Neural progenitor cell (in vitro differentiated cells): ENCODE measurements around the gene OR10C1. TPM values are rescaled to one million over a fixed set of nuclear protein-coding genes. Genes with fewer than 3 reads are reported as not detected.
A peak's percentile ranks its signal among the peaks of the same experiment; 100 is the strongest.
"Not testable (repeated sequence)": the region's sequence is repeated elsewhere in the genome, so short reads cannot be mapped to it uniquely, and the experiment has no call there.

Experiments
- DNase-seq: peaks from one replicate; pipeline ENCODE4 v3.0.0-alpha.2; 2016; ENCODE audit warnings: low spot score
- H2AFZ ChIP-seq: fragments of 200-600 bp; sonication (generic); replicated peaks from 2 replicates; pipeline ENCODE4 v1.6.1; 2016; ENCODE audit warnings: antibody characterized with exemption
- H3F3A ChIP-seq: fragments of 200-600 bp; sonication (generic); 2 replicates; pipeline ENCODE4 v1.6.1; 2016; ENCODE audit warnings: antibody characterized with exemption, low read depth
- H3K27ac ChIP-seq: fragments of 200-600 bp; sonication (generic); 2 replicates; pipeline ENCODE4 v1.5.1; 2016; ENCODE audit warnings: mild to moderate bottlenecking
- H3K27me3 ChIP-seq: fragments of 200-600 bp; sonication (generic); 2 replicates; pipeline ENCODE4 v1.6.1; 2016; ENCODE audit warnings: mild to moderate bottlenecking, moderate library complexity
- H3K36me3 ChIP-seq: fragments of 200-600 bp; sonication (generic); 2 replicates; pipeline ENCODE4 v1.5.1; 2016
- H3K4me1 ChIP-seq: fragments of 200-600 bp; sonication (generic); 2 replicates; pipeline ENCODE4 v1.6.1; 2016; ENCODE audit warnings: mixed run types
- H3K4me2 ChIP-seq: fragments of 200-600 bp; sonication (generic); 2 replicates; pipeline ENCODE4 v1.6.1; 2016
- H3K4me3 ChIP-seq: fragments of 200-600 bp; sonication (generic); 2 replicates; pipeline ENCODE4 v1.5.1; 2016
- H3K79me2 ChIP-seq: fragments of 200-600 bp; sonication (generic); 2 replicates; pipeline ENCODE4 v1.6.1; 2016; ENCODE audit warnings: low read depth
- H3K9ac ChIP-seq: fragments of 200-600 bp; sonication (generic); 2 replicates; pipeline ENCODE4 v1.6.1; 2016
- H3K9me3 ChIP-seq: fragments of 200-600 bp; sonication (generic); 2 replicates; pipeline ENCODE4 v1.5.1; 2016; ENCODE audit warnings: low read depth
- H4K20me1 ChIP-seq: fragments of 200-600 bp; sonication (generic); 2 replicates; pipeline ENCODE4 v1.6.1; 2016; ENCODE audit warnings: low read depth
- H3K27ac Mint-ChIP-seq: 3 replicates; pipeline ENCODE4 v1.8.0; 2021; ENCODE audit warnings: mixed read lengths
- H3K27me3 Mint-ChIP-seq: 2 replicates; pipeline ENCODE4 v1.8.0; 2022; ENCODE audit warnings: low read depth, mild to moderate bottlenecking, inconsistent platforms, moderate library complexity, mixed read lengths; ENCODE audit not compliant: insufficient read depth
- H3K36me3 Mint-ChIP-seq: 3 replicates; pipeline ENCODE4 v1.8.0; 2021; ENCODE audit warnings: mixed read lengths
- H3K4me1 Mint-ChIP-seq: 3 replicates; pipeline ENCODE4 v1.8.0; 2021; ENCODE audit warnings: mixed read lengths
- H3K4me3 Mint-ChIP-seq: 3 replicates; pipeline ENCODE4 v1.8.0; 2021; ENCODE audit warnings: mild to moderate bottlenecking, moderate library complexity, mixed read lengths
- H3K9me3 Mint-ChIP-seq: 3 replicates; pipeline ENCODE4 v1.8.0; 2020; ENCODE audit warnings: mixed read lengths
- CTCF ChIP-seq: fragments of 200-600 bp; sonication (generic); IDR thresholded peaks from 2 replicates; pipeline ENCODE4 v1.5.1; 2017; ENCODE audit warnings: antibody characterized with exemption, mild to moderate bottlenecking
- EZH2 ChIP-seq: fragments of 200-600 bp; sonication (generic); IDR thresholded peaks from 2 replicates; pipeline ENCODE4 v1.6.1; 2017; ENCODE audit warnings: antibody characterized with exemption, mild to moderate bottlenecking, moderate library complexity
- EZH2phosphoT487 ChIP-seq: fragments of 200-600 bp; sonication (generic); IDR thresholded peaks from 2 replicates; pipeline ENCODE4 v1.6.1; 2017; ENCODE audit warnings: antibody characterized with exemption
- total RNA-seq: library from RNA; depleted of rRNA; stranded (reverse); fragments of >200 nt; gene quantifications from 2 replicates; pipeline ENCODE4 v1.2.3, GENCODE V29; 2015; ENCODE audit warnings: low replicate concordance

The OR10C1 gene
- total RNA-seq, 1 donor from 2014 or later, result not detected

- Histone ChIP-seq H3K4me1 (no peaks in the 10 kb centered on the region), H3K36me3 (no peaks in the 10 kb centered on the region), H3K9me3 (no peaks in the 10 kb centered on the region), H3K4me3 (no peak overlapping the region), H4K20me1 (no peaks in the 10 kb centered on the region), H2AFZ (no peak overlapping the region), H3F3A (no peaks in the 10 kb centered on the region), H3K27ac (no peak overlapping the region), H3K4me2 (no peak overlapping the region), H3K9ac (no peak overlapping the region), H3K79me2 (no peaks in the 10 kb centered on the region), H3K27me3 (no peaks in the 10 kb centered on the region)
- H3K36me3 Mint-ChIP-seq, result no peaks in the 10 kb centered on the region
- H3K4me1 Mint-ChIP-seq, result no peaks in the 10 kb centered on the region
- H3K27me3 Mint-ChIP-seq, result peaks cover 2% of the 10 kb centered on the region
- no peak for DNase-seq
- TF ChIP-seq CTCF (no peak), EZH2phosphoT487 (no peak), EZH2 (no peak)
- no peak overlapping the region for H3K27ac Mint-ChIP-seq
- H3K9me3 Mint-ChIP-seq, result no peaks in the 10 kb centered on the region
- H3K4me3 Mint-ChIP-seq, result no peak overlapping the region
These were observed 12.5 kb upstream of the OR10C1 start for GRCh38 chr6:29426654-29427053.

GRCh38 chr6:29436730-29437129, 2.4 kb upstream of the OR10C1 start:
- not testable (repeated sequence) for H3K27ac Mint-ChIP-seq, H3K79me2 ChIP-seq, H3K36me3 Mint-ChIP-seq, H3K36me3 ChIP-seq, H3K27me3 Mint-ChIP-seq, H3K4me1 Mint-ChIP-seq, H3K27me3 ChIP-seq, H3K9me3 Mint-ChIP-seq, H3K27ac ChIP-seq, H3K4me3 Mint-ChIP-seq, H3K9ac ChIP-seq, H3K4me1 ChIP-seq, H2AFZ ChIP-seq, H3K4me3 ChIP-seq, H3F3A ChIP-seq, H3K4me2 ChIP-seq, H4K20me1 ChIP-seq, H3K9me3 ChIP-seq
- DNase-seq, result peak; percentile 34
- peak; percentile 34 for TF ChIP-seq CTCF

- H3F3A ChIP-seq, result no peaks in the 10 kb centered on the region
- Mint-ChIP-seq H3K9me3 (peaks cover 4% of the 10 kb centered on the region), H3K27ac (no peak overlapping the region), H3K4me3 (no peak overlapping the region), H3K27me3 (no peaks in the 10 kb centered on the region), H3K36me3 (no peaks in the 10 kb centered on the region), H3K4me1 (no peaks in the 10 kb centered on the region)
- no peak overlapping the region for H3K4me2 ChIP-seq
- no peak for DNase-seq
- no peak overlapping the region for H2AFZ ChIP-seq
- no peaks in the 10 kb centered on the region for H3K79me2 ChIP-seq
- H3K36me3 ChIP-seq, result no peaks in the 10 kb centered on the region
- no peak overlapping the region for H3K27ac ChIP-seq
- no peaks in the 10 kb centered on the region for H3K4me1 ChIP-seq
- no peak overlapping the region for H3K4me3 ChIP-seq
- no peak overlapping the region for H3K9ac ChIP-seq
- no peaks in the 10 kb centered on the region for H3K9me3 ChIP-seq
- no peak for TF ChIP-seq CTCF
- TF ChIP-seq EZH2, result no peak
- no peak for TF ChIP-seq EZH2phosphoT487
- H4K20me1 ChIP-seq, result no peaks in the 10 kb centered on the region
- H3K27me3 ChIP-seq, result no peaks in the 10 kb centered on the region
These were observed 3.6 kb downstream of the OR10C1 start for GRCh38 chr6:29442719-29443118.

- not testable (repeated sequence) for H3K9ac ChIP-seq, H3K9me3 Mint-ChIP-seq, DNase-seq, H3K36me3 Mint-ChIP-seq, H2AFZ ChIP-seq, H3K27me3 Mint-ChIP-seq, H3K27ac ChIP-seq, H3K79me2 ChIP-seq, H3K9me3 ChIP-seq, H3K4me3 ChIP-seq, H3K4me2 ChIP-seq, H4K20me1 ChIP-seq, H3K4me3 Mint-ChIP-seq, H3K27ac Mint-ChIP-seq, H3K4me1 ChIP-seq, H3F3A ChIP-seq, H3K36me3 ChIP-seq, H3K27me3 ChIP-seq, H3K4me1 Mint-ChIP-seq
These were observed 4.9 kb downstream of the OR10C1 start for GRCh38 chr6:29444031-29444430.
